HCT116 (cell line): ENCODE results near the gene CHST12. TPM values are rescaled to one million over a fixed set of nuclear protein-coding genes. Genes with fewer than 3 reads are reported as not detected.

ENCODE experiments used
- ATAC-seq: fragments of 200-7000 bp; cut with Tn5 transposase; 2 replicates; pipeline ENCODE4 v1.9.1; 2020; ENCODE audit warnings: mild to moderate bottlenecking, moderate library complexity
- BruUV-seq: library from RNA; stranded (reverse); fragments of 400-500 nt; replicated peaks from 2 replicates; lab custom pipeline; 2021; lab: Mats Ljungman, UMichigan
- CTCF ChIA-PET: fragments of 300-600 bp; sonication (Branson Sonifier 250); formaldehyde crosslinking; loops from one replicate; lab custom pipeline; 2021; ENCODE audit warnings: antibody characterized with exemption; lab: Charles Lee
- POLR2A ChIA-PET: fragments of 300-600, 350-600 bp; sonication (Branson Sonifier 250); formaldehyde crosslinking; loops from one replicate; lab custom pipeline; 2021; ENCODE audit warnings: antibody characterized with exemption; lab: Charles Lee
- RAD21 ChIA-PET, 2 experiments: fragments of 300-600 bp; sonication (Branson Sonifier 250); formaldehyde crosslinking; loops; one replicate each; lab custom pipeline; 2023; ENCODE audit warnings: low total read pairs in 2 of 2; ENCODE audit not compliant: uncharacterized antibody in 2 of 2, unreplicated experiment in 2 of 2, low non-redundant PET in 1 of 2; lab: Charles Lee
- DNase-seq: peaks from one replicate; pipeline ENCODE4 v3.0.0-alpha.2; 2010; ENCODE audit warnings: low read depth, low spot score
- H2AFZ ChIP-seq: fragments of 200-600 bp; shearing (Covaris generic), sonication (generic); 2 replicates; pipeline ENCODE4 v1.6.1; 2017; ENCODE audit warnings: low read depth, mixed run types, mixed read lengths, antibody characterized with exemption, low read length; ENCODE audit not compliant: poor library complexity, severe bottlenecking
- H3K27ac ChIP-seq: 2 replicates; pipeline ENCODE4 v1.5.1; 2012; ENCODE audit warnings: low read depth, low read length
- H3K27me3 ChIP-seq: fragments of 200-600 bp; sonication (generic); 2 replicates; pipeline ENCODE4 v1.6.1; 2016; ENCODE audit warnings: mixed run types, low read length, mixed read lengths; ENCODE audit not compliant: insufficient read depth
- H3K36me3 ChIP-seq, 2 experiments: fragments of 200-500 bp in 1 of 2; fragments of 200-600 bp in 1 of 2; sonication (Bioruptor generic) in 1 of 2; sonication (generic) in 1 of 2; 2 replicates each; pipeline versions ENCODE4 v1.5.1 to v1.6.1; 2014 to 2016; ENCODE audit warnings: low read length in 2 of 2, inconsistent platforms in 1 of 2, mixed read lengths in 1 of 2, mixed run types in 1 of 2; ENCODE audit not compliant: insufficient read depth in 2 of 2, control insufficient read depth in 1 of 2
- H3K4me1 ChIP-seq, 2 experiments: fragments of 200-600 bp in 1 of 2; sonication (generic) in 1 of 2; 2 replicates each; pipeline versions ENCODE4 v1.5.1 to v1.6.1; 2012 to 2017; ENCODE audit warnings: low read length in 2 of 2, inconsistent platforms in 1 of 2, mild to moderate bottlenecking in 1 of 2, mixed read lengths in 1 of 2, mixed run types in 1 of 2, moderate library complexity in 1 of 2; ENCODE audit not compliant: insufficient read depth in 2 of 2, control insufficient read depth in 1 of 2
- H3K4me2 ChIP-seq: fragments of 200-600 bp; sonication (generic); 2 replicates; pipeline ENCODE4 v1.6.1; 2017; ENCODE audit warnings: mixed run types, low read length, mixed read lengths
- H3K4me3 ChIP-seq, 2 experiments: fragments of 200-600 bp in 1 of 2; sonication (generic) in 1 of 2; replicated peaks in 1 of 2; 2 replicates each; pipeline ENCODE4 v1.5.1; 2011 to 2016; ENCODE audit warnings: low read length in 2 of 2, control low read depth in 1 of 2, low read depth in 1 of 2, mild to moderate bottlenecking in 1 of 2, mixed read lengths in 1 of 2, mixed run types in 1 of 2
- H3K79me2 ChIP-seq: fragments of 200-600 bp; sonication (generic); 2 replicates; pipeline ENCODE4 v1.6.1; 2017; ENCODE audit warnings: mild to moderate bottlenecking, mixed run types, low read length, moderate library complexity, mixed read lengths; ENCODE audit not compliant: insufficient read depth
- H3K9ac ChIP-seq: fragments of 200-600 bp; sonication (generic); 2 replicates; pipeline ENCODE4 v1.6.1; 2016; ENCODE audit warnings: low read length, mixed read lengths
- H3K9me2 ChIP-seq: fragments of 200-600 bp; sonication (generic), shearing (Covaris generic); 2 replicates; pipeline ENCODE4 v1.6.1; 2017; ENCODE audit warnings: mixed run types, mild to moderate bottlenecking, moderate library complexity; ENCODE audit not compliant: insufficient read depth
- H3K9me3 ChIP-seq, 2 experiments: fragments of 200-500 bp in 1 of 2; fragments of 200-600 bp in 1 of 2; sonication (Bioruptor generic) in 1 of 2; sonication (generic) in 1 of 2; 2 replicates each; pipeline ENCODE4 v1.6.1; 2014 to 2017; ENCODE audit warnings: low read length in 2 of 2, mixed read lengths in 2 of 2, inconsistent platforms in 1 of 2, low read depth in 1 of 2, mild to moderate bottlenecking in 1 of 2, mixed run types in 1 of 2, moderate library complexity in 1 of 2; ENCODE audit not compliant: control insufficient read depth in 1 of 2, insufficient read depth in 1 of 2
- H4K20me1 ChIP-seq: fragments of 200-600 bp; sonication (generic), shearing (Covaris generic); 2 replicates; pipeline ENCODE4 v1.6.1; 2017; ENCODE audit warnings: mixed run types, mild to moderate bottlenecking, moderate library complexity; ENCODE audit not compliant: insufficient read depth
- CBX3 ChIP-seq: IDR thresholded peaks from 2 replicates; pipeline ENCODE4 v1.6.1; 2012; ENCODE audit warnings: low read depth
- EGR1 ChIP-seq: IDR thresholded peaks from 2 replicates; pipeline ENCODE4 v1.6.1; 2012; ENCODE audit warnings: low read depth
- EZH2 ChIP-seq: fragments of 200-600 bp; sonication (generic); IDR thresholded peaks from 2 replicates; pipeline ENCODE4 v1.6.1; 2017; ENCODE audit warnings: antibody characterized with exemption, mixed run types
- FOSL1 ChIP-seq: IDR thresholded peaks from 2 replicates; pipeline ENCODE4 v1.6.1; 2012; ENCODE audit warnings: low read depth
- JUND ChIP-seq: IDR thresholded peaks from 2 replicates; pipeline ENCODE4 v1.6.1; 2012
- POLR2A ChIP-seq: IDR thresholded peaks from 2 replicates; pipeline ENCODE4 v1.7.0; 2011; ENCODE audit warnings: borderline replicate concordance; ENCODE audit not compliant: insufficient read depth, insufficient read length; ENCODE audit errors: extremely low read depth
- POLR2AphosphoS5 ChIP-seq: IDR thresholded peaks from 2 replicates; pipeline ENCODE4 v1.6.1; 2011; ENCODE audit warnings: mild to moderate bottlenecking, low read depth, low read length, moderate library complexity
- RAD21 ChIP-seq: IDR thresholded peaks from 2 replicates; pipeline ENCODE4 v1.6.1; 2012; ENCODE audit warnings: low read depth, mild to moderate bottlenecking
- SIN3A ChIP-seq: IDR thresholded peaks from 2 replicates; pipeline ENCODE4 v1.6.1; 2012; ENCODE audit warnings: low read depth
- SRF ChIP-seq: IDR thresholded peaks from 2 replicates; pipeline ENCODE4 v1.6.1; 2012; ENCODE audit warnings: low read depth
- TCF7L2 ChIP-seq: IDR thresholded peaks from 2 replicates; pipeline ENCODE4 v1.7.0; 2011; ENCODE audit warnings: borderline replicate concordance, inconsistent platforms; ENCODE audit not compliant: insufficient read depth, insufficient read length; ENCODE audit errors: extremely low read depth
- YY1 ChIP-seq: IDR thresholded peaks from 2 replicates; pipeline ENCODE4 v1.6.1; 2011; ENCODE audit warnings: low read length, low read depth, moderate library complexity, mild to moderate bottlenecking; ENCODE audit not compliant: insufficient replicate concordance; ENCODE audit errors: extremely low read depth
- intact Hi-C: fragments of 100-400 bp; cut with micrococcal nuclease; formaldehyde crosslinking; loops from 2 replicates; pipeline ENCODE4 v1.10.0; 2022
- total RNA-seq: library from RNA; stranded (reverse); gene quantifications from one replicate; pipeline ENCODE4 v1.2.1, GENCODE V29; 2021; ENCODE audit not compliant: unreplicated experiment

The CHST12 gene
- total RNA-seq, 1 experiment from 2014 or later = 14.2 TPM

DNA sequence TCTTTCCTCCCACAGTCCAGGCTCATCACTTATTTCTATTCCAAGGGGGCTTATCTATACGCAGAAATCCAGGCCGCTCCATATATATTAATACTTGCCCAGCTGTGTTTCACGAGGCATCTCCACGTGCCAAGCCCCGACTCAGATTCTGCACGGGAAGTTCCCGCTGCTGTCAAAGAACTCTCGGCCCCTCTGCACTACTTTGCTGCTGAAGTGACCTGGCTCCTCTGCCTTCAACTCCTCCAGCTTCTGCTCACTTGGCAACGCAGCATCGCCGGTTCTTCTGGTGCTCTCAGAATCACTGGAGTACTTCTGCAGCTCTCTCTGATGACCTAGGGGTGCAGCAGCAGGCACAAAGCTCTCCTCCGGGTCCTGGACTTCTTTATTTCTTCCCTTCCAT lies 9.7 kb upstream of the CHST12 start (continued):
- TF ChIP-seq FOSL1 = no peak
- no peak for TF ChIP-seq JUND
- TF ChIP-seq POLR2AphosphoS5 = no peak
- TF ChIP-seq RAD21 = no peak
- TF ChIP-seq POLR2A = no peak
- no peak for TF ChIP-seq CBX3

DNA sequence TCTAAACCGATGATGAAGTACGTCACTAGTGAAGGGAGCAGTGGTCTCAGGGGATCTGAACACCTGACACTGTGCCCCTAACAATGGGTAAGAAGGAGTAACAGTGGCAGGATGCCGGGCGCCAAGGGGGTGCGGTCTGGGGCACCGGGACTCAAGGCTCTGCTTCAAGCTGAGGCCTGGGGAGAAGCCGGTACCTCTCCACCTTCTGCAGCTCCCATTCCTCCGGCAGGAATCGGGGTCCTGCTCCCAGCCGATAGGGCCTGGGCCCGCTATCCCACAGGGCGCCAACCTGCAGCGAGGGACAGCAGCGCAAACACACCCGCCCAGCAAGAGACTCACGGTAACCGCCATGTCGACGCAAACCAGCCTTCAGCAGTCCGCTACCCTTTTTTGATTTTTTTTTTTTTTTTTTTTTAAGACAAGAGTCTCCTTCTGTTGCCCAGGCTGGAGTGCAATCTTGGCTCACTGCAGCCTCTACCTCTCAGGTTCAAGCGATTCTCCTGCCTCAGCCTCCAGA lies 8.8 kb upstream of the CHST12 start:
- Histone ChIP-seq H3K9me2 (no peaks in the 10 kb centered on the region), H3K4me2 (no peak overlapping the region), H3K27me3 (no peaks in the 10 kb centered on the region), H3K9ac (no peak overlapping the region), H3K4me3 (no peak overlapping the region), H3K9me3 (no peaks in the 10 kb centered on the region), H3K79me2 (no peaks in the 10 kb centered on the region), H3K4me1 (peaks cover 2 to 9% of the 10 kb centered on the region in 2 experiments; a peak in 3 of 4 replicates), H2AFZ (no peak overlapping the region), H3K27ac (no peak overlapping the region), H3K36me3 (no peaks in the 10 kb centered on the region)
- POLR2A ChIA-PET = no interaction called here
- CTCF ChIA-PET = no interaction called here
- RAD21 ChIA-PET = no interaction called here
- no TSS peak for BruUV-seq
- DNase-seq (no peak), ATAC-seq (no peak)
- intact Hi-C loops = no loop called here
- no peak for TF ChIP-seq EGR1
- no peak for TF ChIP-seq YY1
- no peak for TF ChIP-seq EZH2
- no peak for TF ChIP-seq SRF
- no peak for TF ChIP-seq SIN3A
- TF ChIP-seq TCF7L2 = no peak
- TF ChIP-seq, all 23 proteins: peak for 0
- no peaks in the 10 kb centered on the region for H4K20me1 ChIP-seq
